Thyroid gland (tissue), 4 donors: ENCODE data around the gene FARS2. TPM values are rescaled to one million over a fixed set of nuclear protein-coding genes. Genes with fewer than 3 reads are reported as not detected.

Source experiments
- DNase-seq, 2 donors: peaks; one replicate each; pipeline ENCODE4 v3.0.0-alpha.2; 2019
- H3K27ac ChIP-seq, 3 donors: fragments of 200-600 bp; sonication (generic); 1 replicate in 2 of 3; 2 replicates in 1 of 3; pipeline ENCODE4 v1.5.1; 2016 to 2019; ENCODE audit warnings: mild to moderate bottlenecking in 1 of 3, moderate library complexity in 1 of 3
- H3K27me3 ChIP-seq: fragments of 200-600 bp; sonication (generic); one replicate; pipeline ENCODE4 v1.5.1; 2019
- H3K36me3 ChIP-seq, 2 donors: fragments of 200-600 bp; sonication (generic); one replicate each; pipeline ENCODE4 v1.5.1; 2016 to 2019
- H3K4me1 ChIP-seq, 2 donors: fragments of 200-600 bp; sonication (generic); one replicate each; pipeline ENCODE4 v1.5.1; 2017 to 2019
- H3K4me3 ChIP-seq, 3 donors: fragments of 200-600 bp; sonication (generic); replicated peaks in 1 of 3; 1 replicate in 2 of 3; 2 replicates in 1 of 3; pipeline ENCODE4 v1.5.1; 2016; ENCODE audit warnings: mild to moderate bottlenecking in 1 of 3
- H3K9me3 ChIP-seq: fragments of 200-600 bp; sonication (generic); one replicate; pipeline ENCODE4 v1.5.1; 2017
- POLR2A ChIP-seq, 2 donors: fragments of 450-650 bp; IDR thresholded peaks; one replicate each; pipeline ENCODE4 v1.6.1; 2017; ENCODE audit warnings: antibody characterized with exemption in 2 of 2, mild to moderate bottlenecking in 2 of 2, moderate library complexity in 1 of 2
- WGBS, 2 donors: methylation state at CpG; one replicate each; pipeline ENCODE4 v1.1.5; 2017; 5-methylcytosine and 5-hydroxymethylcytosine counted together
- intact Hi-C: fragments of 100-400 bp; cut with DNase I; formaldehyde crosslinking; loops from one replicate; pipeline ENCODE4 v1.15.1; 2023
- total RNA-seq, 4 donors: library from RNA; depleted of rRNA; stranded (reverse); fragments of >200 nt; gene quantifications; one replicate each; pipeline ENCODE4 v1.2.3, GENCODE V29; 2016
- TF ChIP-seq, protein P1 (sequence below), 6 experiments: fragments of 200-600 bp in 3 of 6; fragments of 450-650 bp in 3 of 6; sonication (generic) in 3 of 6; IDR thresholded peaks; one replicate each; pipeline ENCODE4 v1.5.1; 2016 to 2019; ENCODE audit warnings: antibody characterized with exemption in 6 of 6, mild to moderate bottlenecking in 2 of 6, inconsistent platforms in 1 of 6, moderate library complexity in 1 of 6

Gene FARS2
- total RNA-seq, 4 donors from 2014 or later: 27.4 to 47.1 (median 34.2) TPM

DNA sequence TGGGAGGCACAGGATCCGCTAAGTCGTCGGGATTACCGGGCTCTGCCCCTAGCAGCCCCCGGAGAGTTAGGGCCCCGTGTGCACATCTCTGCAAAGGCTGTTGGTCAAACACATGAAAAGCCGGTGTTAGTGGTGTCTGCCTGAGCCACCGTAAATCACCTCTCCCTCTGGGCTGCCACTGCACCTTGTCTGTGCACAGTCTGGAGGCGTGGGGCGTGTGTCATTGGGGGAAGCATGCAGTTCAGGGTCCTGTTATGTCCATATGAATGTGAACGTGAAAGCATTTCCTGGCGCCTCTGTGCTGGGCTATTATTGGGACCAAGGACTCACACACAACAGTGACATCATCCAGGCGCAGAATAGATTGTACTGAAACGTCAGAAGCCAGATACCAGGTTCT, 439.9 kb downstream of the FARS2 start:
- Histone ChIP-seq H3K4me3 (no peak overlapping the region), H3K9me3 (no peaks in the 10 kb centered on the region), H3K4me1 (peaks cover 0 to under 1% of the 10 kb centered on the region in 2 donors), H3K27me3 (no peaks in the 10 kb centered on the region), H3K36me3 (no peaks in the 10 kb centered on the region), H3K27ac (no peak overlapping the region)
- DNase-seq: no peak
- no peak for TF ChIP-seq POLR2A (IDR thresholded peaks at IDR 0.05)
- TF ChIP-seq, protein P1, sequence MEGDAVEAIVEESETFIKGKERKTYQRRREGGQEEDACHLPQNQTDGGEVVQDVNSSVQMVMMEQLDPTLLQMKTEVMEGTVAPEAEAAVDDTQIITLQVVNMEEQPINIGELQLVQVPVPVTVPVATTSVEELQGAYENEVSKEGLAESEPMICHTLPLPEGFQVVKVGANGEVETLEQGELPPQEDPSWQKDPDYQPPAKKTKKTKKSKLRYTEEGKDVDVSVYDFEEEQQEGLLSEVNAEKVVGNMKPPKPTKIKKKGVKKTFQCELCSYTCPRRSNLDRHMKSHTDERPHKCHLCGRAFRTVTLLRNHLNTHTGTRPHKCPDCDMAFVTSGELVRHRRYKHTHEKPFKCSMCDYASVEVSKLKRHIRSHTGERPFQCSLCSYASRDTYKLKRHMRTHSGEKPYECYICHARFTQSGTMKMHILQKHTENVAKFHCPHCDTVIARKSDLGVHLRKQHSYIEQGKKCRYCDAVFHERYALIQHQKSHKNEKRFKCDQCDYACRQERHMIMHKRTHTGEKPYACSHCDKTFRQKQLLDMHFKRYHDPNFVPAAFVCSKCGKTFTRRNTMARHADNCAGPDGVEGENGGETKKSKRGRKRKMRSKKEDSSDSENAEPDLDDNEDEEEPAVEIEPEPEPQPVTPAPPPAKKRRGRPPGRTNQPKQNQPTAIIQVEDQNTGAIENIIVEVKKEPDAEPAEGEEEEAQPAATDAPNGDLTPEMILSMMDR (IDR thresholded peaks at IDR 0.05): no peak
- WGBS, 2 donors: 78 to 86% methylated on average over 12 to 14 of the region's 14 CpGs
- intact Hi-C loops: no loop called here

DNA sequence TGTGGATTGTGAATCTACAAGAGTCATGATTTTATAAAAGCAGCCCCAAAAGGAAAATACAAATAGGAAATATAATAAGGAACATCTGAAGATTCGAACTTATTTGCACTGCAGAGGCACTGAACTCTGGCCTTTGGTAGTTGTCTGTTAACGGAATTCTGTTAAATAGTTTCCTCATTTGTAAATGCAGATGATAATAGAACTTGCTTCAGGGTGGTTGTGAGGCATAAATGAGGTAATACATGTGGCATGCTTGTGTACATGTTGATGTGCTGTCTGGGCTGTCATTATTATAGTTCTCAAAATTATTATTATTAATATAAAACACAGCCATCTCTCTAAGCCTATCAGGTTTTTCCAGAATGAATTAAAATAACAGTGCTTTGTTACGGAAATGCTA, 443.4 kb downstream of the FARS2 start:
- no peak for DNase-seq
- H3K4me3 ChIP-seq: no peak overlapping the region
- H3K9me3 ChIP-seq: no peaks in the 10 kb centered on the region
- no peak for TF ChIP-seq POLR2A (IDR thresholded peaks at IDR 0.05)
- TF ChIP-seq, protein P1 (IDR thresholded peaks at IDR 0.05): no peak
- H3K4me1 ChIP-seq: peaks cover 0 to 2% of the 10 kb centered on the region in 2 donors
- WGBS, 2 donors: 98% methylated on average over 3 of the region's 3 CpGs
- H3K27ac ChIP-seq: no peak overlapping the region
- intact Hi-C loops: no loop called here
- H3K27me3 ChIP-seq: no peaks in the 10 kb centered on the region
- H3K36me3 ChIP-seq: no peaks in the 10 kb centered on the region

DNA sequence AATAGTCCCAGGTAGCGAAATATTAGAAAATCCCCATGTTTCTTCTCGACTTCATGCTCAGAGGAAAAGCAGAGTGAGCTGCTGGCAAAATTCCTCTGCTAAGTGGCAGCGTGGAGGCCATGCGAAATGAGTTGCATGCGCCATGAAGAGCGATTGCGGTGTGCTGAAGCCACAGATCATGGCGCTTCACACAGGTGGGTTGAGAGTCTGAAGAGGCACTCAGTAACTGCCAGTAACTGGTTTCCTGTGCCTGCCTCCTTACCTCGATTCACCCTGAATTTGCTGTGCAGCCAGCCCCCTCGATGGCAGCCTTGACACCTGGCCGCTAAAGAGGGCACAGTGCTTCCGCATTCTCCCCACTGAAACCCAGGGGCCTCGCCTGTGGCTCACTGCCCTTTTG, 443.9 kb downstream of the FARS2 start:
- no peaks in the 10 kb centered on the region for H3K36me3 ChIP-seq
- no peaks in the 10 kb centered on the region for H3K27me3 ChIP-seq
- H3K27ac ChIP-seq: no peak overlapping the region
- DNase-seq: no peak
- no peak overlapping the region for H3K4me3 ChIP-seq
- H3K4me1 ChIP-seq: peaks cover 0 to 4% of the 10 kb centered on the region in 2 donors
- intact Hi-C loops: no loop called here
- WGBS, 2 donors: 96 to 97% methylated on average over 13 of the region's 13 CpGs
- no peaks in the 10 kb centered on the region for H3K9me3 ChIP-seq
- TF ChIP-seq POLR2A (IDR thresholded peaks at IDR 0.05): no peak
- TF ChIP-seq, protein P1 (IDR thresholded peaks at IDR 0.05): no peak

DNA sequence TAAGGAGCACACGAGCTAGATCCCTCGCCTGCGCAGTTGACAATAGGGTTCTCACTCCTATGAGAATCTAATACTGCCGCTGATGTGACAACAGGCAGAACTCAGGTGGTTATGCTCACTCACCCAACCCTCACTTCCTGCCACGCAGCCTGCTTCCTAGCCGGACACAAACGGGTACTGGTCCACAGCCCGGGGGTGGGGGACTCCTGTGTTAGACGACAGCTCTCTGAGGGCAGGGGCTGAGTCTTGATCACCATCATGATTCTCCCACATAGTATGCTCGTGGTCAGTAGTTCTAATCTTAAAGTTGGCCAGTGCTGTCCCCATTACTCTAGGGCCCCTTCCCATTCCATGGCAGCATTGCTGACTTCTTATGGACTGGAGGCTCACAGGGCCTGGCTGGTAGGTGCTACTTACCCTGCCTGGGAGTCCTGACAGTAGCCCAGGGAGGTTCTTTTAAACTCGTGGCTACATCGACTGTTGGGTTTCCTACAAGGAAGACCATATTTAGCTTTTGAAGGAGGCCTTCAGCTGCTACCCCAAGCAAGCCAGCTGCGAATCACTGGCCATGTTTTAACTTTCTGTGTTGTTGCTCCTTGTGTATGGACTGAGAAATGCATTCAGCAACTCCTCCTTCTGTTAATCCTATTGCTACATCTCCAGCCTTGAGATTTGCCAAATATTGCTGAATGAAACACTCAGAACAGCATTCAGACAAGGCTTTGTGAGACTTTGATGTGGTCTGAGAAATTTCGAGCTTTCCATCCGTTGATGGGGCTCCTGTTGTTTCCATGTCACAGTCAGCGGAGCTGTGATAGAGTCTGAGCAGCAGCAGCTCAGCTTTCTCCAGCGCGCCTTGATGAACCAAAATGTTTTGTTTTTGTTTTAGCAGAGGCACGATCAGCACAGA, 445.1 kb downstream of the FARS2 start:
- DNase-seq: no peak
- intact Hi-C loops: no loop called here
- WGBS, 2 donors: 96% methylated on average over 19 of the region's 19 CpGs
- Histone ChIP-seq H3K36me3 (no peaks in the 10 kb centered on the region), H3K9me3 (no peaks in the 10 kb centered on the region), H3K27me3 (no peaks in the 10 kb centered on the region), H3K4me3 (no peak overlapping the region), H3K27ac (no peak overlapping the region), H3K4me1 (peaks cover 0 to 4% of the 10 kb centered on the region in 2 donors)
- TF ChIP-seq POLR2A (IDR thresholded peaks at IDR 0.05): no peak
- TF ChIP-seq, protein P1 (IDR thresholded peaks at IDR 0.05): no peak
